HG03175 (cell line): ENCODE data around the gene SECISBP2.

Experiments used
- ATAC-seq: cut with Tn5 transposase; IDR thresholded peaks from one replicate; pipeline ENCODE4 v1.9.1; 2021; ENCODE audit warnings: mild to moderate bottlenecking, moderate library complexity; ENCODE audit not compliant: unreplicated experiment

SECISBP2 gene

GRCh38 chr9:89400403-89401116, 82.3 kb downstream of the SECISBP2 start:
- peak; percentile 81 for ATAC-seq

- no peak for ATAC-seq
These were observed 84.6 kb downstream of the SECISBP2 start for GRCh38 chr9:89402695-89403427.

GRCh38 chr9:89404074-89404473, 85.8 kb downstream of the SECISBP2 start:
- no peak for ATAC-seq

- peak; percentile 53 for ATAC-seq
These were observed 87.5 kb downstream of the SECISBP2 start for GRCh38 chr9:89405826-89406225.

GRCh38 chr9:89407070-89407469, 88.8 kb downstream of the SECISBP2 start:
- ATAC-seq: no peak

- ATAC-seq: no peak
These were observed 90.4 kb downstream of the SECISBP2 start for GRCh38 chr9:89408628-89409101.
